HG03432 (cell line): ENCODE results near the gene TSPAN31.
"Not testable (repeated sequence)": the region's sequence is repeated elsewhere in the genome, so short reads cannot be mapped to it uniquely, and the experiment has no call there.

ENCODE experiments used
- ATAC-seq: cut with Tn5 transposase; IDR thresholded peaks from one replicate; pipeline ENCODE4 v1.9.1; 2021; ENCODE audit warnings: mild to moderate bottlenecking, moderate library complexity; ENCODE audit not compliant: unreplicated experiment

The TSPAN31 gene

DNA sequence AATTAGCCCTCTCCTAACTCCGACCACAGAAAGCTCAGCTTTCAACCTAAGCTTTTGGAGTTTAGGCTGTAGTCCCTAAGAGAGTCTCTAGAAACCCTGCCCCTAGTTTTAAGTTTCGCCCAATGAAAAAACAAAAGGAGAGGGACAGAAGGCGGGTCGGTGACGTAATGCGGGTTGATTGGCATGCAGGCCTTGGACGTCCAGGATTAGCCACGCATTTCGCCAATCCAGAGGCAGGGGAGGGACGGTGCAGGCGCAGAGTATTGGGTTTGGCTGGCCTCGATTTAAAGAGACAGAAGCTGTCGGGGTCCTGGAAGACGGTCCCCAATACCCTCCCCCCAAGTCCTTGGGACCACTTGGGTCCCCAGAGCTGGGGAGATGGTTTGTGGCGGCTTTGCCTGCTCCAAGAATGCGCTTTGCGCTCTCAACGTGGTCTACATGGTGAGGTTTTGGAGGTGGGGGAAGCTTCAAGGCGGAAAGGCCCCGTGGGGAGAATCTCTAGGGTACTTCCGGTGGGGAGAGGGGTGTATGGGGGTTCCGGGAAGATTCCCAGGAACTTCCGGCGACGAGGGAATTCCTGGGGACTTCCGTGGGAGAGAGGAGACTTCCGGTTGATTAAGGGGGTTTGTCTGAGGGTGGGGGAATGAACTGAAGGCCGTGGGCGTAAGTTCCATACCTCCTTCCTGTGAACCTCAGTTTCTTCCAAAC lies at the start of gene TSPAN31:
Gene TSPAN31, plus strand, starts transcription at position 263 of the 708 bp plus-strand sequence. Its CDS starts 116 bp downstream, at position 379.
- peak; percentile 83 for ATAC-seq

GRCh38 chr12:57695770-57696432 lies 48.9 kb upstream of the TSPAN31 start:
- ATAC-seq = no peak

DNA sequence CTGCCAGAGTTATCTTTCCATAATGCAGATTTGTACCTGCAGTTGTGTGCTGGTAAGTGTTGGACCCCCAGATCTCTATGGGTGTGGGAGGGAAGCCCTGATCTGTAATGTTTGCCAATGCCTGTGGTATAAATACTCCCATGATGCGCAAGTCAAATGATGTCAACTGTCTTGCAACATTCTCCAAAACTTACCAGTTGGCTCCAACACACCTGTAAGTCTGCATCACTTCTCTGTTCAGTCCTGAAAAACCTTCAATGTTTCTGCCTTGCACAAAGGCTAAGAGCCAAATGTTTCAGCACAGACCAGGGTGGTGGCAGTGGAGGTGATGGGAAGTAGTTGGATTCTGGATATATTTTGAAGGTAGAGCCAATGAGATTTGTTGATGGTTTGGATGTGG lies 47.8 kb upstream of the TSPAN31 start:
- no peak for ATAC-seq

GRCh38 chr12:57698414-57698813 lies 46.4 kb upstream of the TSPAN31 start:
- no peak for ATAC-seq

GRCh38 chr12:57700317-57700716 lies 44.5 kb upstream of the TSPAN31 start:
- no peak for ATAC-seq

- no peak for ATAC-seq
These were observed 37.6 kb upstream of the TSPAN31 start for GRCh38 chr12:57707250-57707649.

DNA sequence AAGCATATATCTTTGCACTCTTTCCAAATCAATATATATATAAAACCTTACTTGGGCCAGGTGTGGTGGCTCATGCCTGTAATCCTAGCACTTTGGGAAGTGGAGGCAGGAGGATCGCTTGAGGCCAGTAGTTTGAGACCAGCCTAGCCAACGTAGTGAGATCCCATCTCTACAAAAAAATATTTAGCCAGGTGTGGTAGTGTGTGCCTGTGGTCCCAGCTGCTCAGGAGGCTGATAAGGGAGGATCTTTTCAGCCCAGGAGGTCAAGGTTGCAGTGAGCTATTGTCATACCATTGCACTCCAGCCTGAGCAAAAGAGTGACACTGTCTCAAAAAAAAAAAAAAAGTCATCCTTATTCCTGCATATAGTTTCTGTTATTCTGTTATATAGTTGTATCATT lies 36.5 kb upstream of the TSPAN31 start:
- no peak for ATAC-seq

- ATAC-seq = no peak
These were observed 32.1 kb upstream of the TSPAN31 start for GRCh38 chr12:57712701-57713100.

GRCh38 chr12:57713209-57713608 lies 31.6 kb upstream of the TSPAN31 start:
- ATAC-seq = no peak

- not testable (repeated sequence) for ATAC-seq
These were observed 29.6 kb upstream of the TSPAN31 start for GRCh38 chr12:57715036-57715748.

DNA sequence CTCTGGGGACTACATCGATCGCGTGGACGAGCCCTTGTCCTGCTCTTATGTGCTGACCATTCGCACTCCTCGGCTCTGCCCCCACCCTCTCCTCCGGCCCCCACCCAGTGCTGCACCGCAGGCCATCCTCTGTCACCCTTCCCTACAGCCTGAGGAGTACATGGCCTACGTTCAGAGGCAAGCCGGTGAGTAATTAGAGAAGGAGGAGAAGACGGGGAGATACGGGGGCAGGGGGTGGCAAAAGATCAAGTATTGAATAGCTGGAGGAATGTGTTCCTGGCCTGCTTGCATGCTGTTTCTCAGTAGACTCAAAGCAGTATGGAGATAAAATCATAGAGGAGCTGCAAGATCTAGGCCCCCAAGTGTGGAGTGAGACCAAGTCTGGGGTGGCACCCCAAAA lies 29.1 kb upstream of the TSPAN31 start:
- no peak for ATAC-seq

GRCh38 chr12:57716305-57716704 lies 28.5 kb upstream of the TSPAN31 start:
- ATAC-seq = no peak

DNA sequence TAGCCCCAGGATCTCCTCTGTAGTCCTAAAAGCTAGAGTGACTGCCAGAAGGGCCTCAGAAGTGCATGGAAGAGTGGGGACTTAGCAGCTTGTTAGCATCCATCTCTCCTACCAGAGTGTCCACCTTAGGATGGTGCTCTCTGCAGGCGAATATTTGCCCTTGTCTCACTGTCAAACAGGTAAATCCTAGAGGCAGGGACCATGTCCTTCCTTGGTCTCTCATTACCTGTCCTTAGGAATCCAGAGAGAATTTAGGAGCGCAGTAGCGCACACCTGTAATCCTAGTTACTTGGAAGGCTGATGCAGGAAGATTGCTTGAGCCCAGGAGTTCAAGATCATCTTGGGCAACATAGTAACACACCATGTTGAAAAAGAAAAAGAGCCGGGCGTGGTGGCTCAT lies 27.7 kb upstream of the TSPAN31 start:
- ATAC-seq = no peak

DNA sequence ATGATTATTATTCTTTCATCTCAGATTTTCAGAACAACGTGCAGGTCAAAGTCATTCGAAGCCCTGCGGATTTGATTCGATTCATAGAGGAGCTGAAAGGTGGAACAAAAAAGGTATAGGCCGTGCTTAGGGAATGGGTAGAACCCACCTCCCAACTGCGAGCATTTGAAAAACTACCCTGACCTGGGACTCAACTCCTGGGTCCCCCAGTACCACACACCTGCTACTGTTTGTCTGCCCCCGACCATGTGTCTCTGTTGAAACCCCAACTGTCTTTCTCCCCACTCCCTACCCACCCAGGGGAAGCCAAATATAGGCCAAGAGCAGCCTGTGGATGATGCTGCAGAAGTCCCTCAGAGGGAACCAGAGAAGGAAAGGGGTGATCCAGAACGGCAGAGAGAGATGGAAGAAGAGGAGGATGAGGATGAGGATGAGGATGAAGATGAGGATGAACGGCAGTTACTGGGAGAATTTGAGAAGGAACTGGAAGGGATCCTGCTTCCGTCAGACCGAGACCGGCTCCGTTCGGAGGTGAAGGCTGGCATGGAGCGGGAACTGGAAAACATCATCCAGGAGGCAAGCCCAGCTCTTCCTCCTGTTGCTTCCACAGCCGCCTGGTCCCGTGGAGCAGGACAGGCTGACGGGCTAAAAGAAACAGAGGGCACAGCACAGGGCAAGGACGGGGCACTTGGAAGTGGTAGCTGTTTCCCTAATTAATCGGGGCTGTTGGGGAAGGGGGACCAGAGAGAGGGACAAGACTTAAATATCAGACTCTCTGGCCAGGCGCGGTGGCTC lies 26.8 kb upstream of the TSPAN31 start:
- ATAC-seq = no peak

GRCh38 chr12:57718641-57719528 lies 26.0 kb upstream of the TSPAN31 start:
- ATAC-seq = no peak

DNA sequence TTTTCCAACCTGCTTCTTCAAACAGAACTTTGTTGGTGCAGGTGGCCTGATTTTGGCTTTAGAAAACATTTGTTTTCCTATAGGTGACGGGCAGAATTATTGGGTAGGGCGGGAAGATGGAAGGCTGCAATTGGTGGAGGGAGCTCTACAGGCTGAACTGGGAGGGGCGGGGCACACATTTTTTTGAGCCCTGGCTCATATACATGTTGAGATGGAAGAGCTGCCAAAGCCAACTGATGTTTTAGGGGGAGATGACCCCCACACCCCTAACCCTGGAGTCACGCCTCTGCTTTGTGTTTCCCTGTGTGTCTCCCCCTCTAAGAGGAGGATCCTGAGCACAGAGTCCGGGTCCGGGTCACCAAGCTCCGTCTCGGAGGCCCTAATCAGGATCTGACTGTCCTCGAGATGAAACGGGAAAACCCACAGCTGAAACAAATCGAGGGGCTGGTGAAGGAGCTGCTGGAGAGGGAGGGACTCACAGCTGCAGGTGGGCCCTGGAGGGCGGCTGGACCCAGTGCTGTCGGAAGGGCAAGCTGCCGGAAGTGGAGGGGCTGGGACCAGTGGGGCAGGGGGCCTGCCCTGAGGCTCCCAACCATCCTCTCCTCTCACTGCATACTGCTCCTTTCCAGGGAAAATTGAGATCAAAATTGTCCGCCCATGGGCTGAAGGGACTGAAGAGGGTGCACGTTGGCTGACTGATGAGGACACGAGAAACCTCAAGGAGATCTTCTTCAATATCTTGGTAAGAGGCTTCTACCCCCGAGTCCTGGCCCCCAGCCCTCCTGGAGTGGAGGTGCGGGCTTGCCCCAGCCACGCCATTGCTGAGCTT lies 24.8 kb upstream of the TSPAN31 start:
- ATAC-seq = no peak

- no peak for ATAC-seq
These were observed 23.9 kb upstream of the TSPAN31 start for GRCh38 chr12:57720606-57721595.
